Measurements from ENCODE around the gene ZKSCAN1.
"Not testable (repeated sequence)": the region's sequence is repeated elsewhere in the genome, so short reads cannot be mapped to it uniquely, and the experiment has no call there.

The ZKSCAN1 gene

DNA sequence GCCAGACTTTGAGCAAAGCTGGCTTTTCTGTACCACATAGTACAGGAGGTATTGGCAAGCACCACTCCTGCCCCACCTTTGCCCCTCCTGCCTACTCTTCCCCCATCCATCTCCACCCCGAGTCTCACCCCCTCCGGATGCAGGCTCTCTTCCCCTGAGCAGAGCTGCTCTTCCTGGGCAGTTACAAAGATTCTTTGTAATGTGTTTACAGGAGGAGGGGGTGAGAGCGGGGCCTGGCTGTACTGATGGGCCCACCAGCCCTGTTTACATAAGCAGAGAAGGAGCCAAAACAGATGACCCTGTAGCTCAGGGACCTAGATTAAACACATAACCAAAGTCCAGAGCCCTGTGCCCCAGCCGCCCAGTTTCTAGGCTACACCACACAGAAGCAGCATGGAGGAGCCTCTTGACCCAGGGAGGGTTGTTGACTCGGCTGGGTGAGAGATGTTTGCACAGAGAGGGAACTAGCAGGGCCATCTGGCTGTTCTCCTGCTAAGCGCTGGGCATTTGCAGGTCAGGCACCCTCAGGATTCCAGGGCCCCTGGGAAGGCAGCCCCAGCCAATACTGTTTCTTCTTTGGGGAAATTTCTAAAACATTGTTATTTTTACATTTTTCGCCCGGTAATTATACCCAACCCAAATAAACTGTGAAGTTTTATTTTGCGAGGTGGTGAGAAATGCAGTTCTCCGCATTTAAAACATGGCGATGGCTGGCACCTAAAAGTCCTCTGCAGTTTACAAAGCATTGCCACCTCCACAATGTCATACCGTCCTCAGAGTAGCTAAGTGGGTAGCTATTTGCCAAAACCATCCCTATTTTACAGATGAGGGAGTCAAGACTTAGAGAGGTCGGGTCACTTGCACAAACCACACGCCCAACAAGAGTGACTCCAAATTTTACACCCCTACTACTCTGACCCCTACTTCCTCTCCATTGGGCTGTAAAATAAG lies 11.4 kb upstream of the ZKSCAN1 start:
- DNase-seq (ENCODE audit: low read depth in 2 of 2), result no peak

- DNase-seq (ENCODE audit: low read depth in 2 of 2), result no peak
Observed at GRCh38 chr7:100007887-100008286, 7.5 kb upstream of the ZKSCAN1 start.

GRCh38 chr7:100008525-100008924 lies 6.9 kb upstream of the ZKSCAN1 start:
- no peak for DNase-seq (ENCODE audit: low read depth in 2 of 2)

DNA sequence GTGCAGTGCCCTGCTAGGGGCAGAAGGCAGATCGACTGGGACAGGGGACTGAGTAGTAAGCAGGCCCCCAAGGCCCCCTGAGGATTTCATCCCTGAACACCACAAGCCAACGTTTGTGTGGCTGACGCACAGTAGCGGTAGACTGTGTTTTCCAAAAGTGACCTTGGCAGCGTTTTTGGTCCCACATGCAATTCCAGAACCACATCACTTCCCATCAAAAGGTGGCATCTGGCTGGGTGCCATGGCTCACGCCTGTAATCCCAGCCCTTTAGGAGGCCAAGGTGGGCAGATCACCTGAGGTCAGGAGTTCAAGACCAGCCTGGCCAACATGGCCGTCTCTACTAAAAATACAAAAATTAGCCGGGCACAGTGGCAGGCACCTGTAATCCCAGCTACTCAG lies 5.4 kb upstream of the ZKSCAN1 start:
- not testable (repeated sequence) for DNase-seq (ENCODE audit: low read depth in 2 of 2)

DNA sequence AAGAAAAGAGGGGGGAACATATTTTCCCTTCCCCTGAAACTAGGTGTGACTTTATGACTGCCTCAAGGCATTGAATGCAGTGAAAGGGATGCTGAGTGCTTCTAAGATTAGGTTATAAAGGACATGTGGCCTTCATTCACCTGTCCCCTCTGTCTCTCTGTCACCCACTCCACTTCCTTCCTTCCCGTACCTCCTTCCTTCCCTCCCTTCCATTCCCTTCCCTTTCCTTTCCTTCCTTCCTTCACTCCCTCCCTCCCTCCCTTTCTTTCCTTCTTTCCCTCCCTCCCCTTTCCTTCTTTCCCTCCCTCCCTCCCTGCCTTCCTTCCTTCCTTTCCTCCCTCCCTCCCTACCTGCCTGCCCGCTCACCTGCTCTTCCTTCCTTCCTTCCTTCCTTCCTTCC lies 4.5 kb upstream of the ZKSCAN1 start:
- no peak for DNase-seq (ENCODE audit: low read depth in 2 of 2)

DNA sequence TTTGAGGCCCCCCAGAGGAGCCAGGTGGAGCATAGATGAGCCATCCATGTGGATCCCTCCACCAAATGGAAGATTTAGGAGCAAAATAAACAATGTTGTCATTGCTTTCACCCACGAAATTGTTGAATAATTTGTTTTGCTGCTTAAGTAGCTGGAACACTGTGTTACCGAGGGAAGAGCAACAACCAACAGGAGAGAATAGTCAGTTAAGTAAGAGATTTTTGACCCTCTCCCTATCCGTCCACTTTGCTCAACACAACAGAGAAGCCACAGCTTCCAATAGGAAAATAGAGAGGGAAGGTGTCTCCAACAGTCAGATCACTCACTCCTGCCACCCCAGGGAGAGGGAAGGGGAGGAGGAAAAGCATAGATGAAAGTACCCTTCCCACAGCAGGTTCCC lies 3.9 kb upstream of the ZKSCAN1 start:
- DNase-seq (ENCODE audit: low read depth in 2 of 2), result no peak

- DNase-seq (ENCODE audit: low read depth in 2 of 2), result not testable (repeated sequence)
Observed at GRCh38 chr7:100012385-100013327, 2.7 kb upstream of the ZKSCAN1 start.

GRCh38 chr7:100013328-100013676 lies 2.1 kb upstream of the ZKSCAN1 start:
- DNase-seq (ENCODE audit: low read depth in 2 of 2), result peak in 1 of 2 donors; percentile 12

- DNase-seq (ENCODE audit: low read depth in 2 of 2), result no peak
Observed at GRCh38 chr7:100016215-100016901, 962 bp downstream of the ZKSCAN1 start.

- DNase-seq (ENCODE audit: low read depth in 2 of 2), result no peak
Observed at GRCh38 chr7:100017300-100017699, 1.9 kb downstream of the ZKSCAN1 start.

DNA sequence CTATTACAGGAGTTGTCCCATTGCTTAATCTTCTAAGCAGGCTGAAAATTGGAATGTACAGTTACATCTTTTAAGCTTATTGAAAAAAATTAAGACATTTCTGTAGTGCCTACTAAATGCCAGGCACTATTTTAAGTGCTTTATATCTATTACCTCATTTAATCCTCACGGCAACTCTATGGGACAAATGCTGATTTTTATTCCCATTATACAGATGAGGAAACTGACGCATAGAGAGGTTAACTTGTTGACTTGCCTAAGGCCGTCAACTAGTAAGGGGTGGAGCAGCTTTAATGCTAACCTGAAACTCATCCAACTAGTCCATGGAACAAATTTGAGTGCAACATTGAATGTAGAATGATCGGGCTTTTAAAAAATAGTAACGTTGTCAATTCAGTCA lies 2.5 kb downstream of the ZKSCAN1 start:
- DNase-seq (ENCODE audit: low read depth in 2 of 2), result no peak

DNA sequence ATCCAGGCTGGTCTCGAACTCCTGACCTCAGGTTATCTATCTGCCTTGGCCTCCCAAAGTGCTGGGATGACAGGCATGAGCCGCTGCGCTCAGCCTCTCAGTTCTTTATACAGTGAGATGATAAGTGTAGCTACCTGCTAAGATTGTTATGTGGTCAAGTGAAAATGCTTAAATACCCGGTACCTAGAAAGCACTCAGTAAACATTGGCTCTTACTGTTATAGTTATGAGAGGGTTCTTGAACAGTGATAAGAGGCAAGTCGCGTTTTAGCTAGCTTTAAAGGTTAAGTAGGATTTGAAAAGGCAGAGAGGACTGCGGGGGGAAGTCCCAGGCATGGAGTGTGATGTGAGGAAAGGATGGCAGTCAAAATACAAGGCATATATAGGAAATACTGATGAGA lies 4.5 kb downstream of the ZKSCAN1 start:
- no peak for DNase-seq (ENCODE audit: low read depth in 2 of 2)

- no peak for DNase-seq (ENCODE audit: low read depth in 2 of 2)
Observed at GRCh38 chr7:100021297-100021696, 5.9 kb downstream of the ZKSCAN1 start.

- DNase-seq (ENCODE audit: low read depth in 2 of 2), result no peak
Observed at GRCh38 chr7:100022621-100023020, 7.2 kb downstream of the ZKSCAN1 start.

DNA sequence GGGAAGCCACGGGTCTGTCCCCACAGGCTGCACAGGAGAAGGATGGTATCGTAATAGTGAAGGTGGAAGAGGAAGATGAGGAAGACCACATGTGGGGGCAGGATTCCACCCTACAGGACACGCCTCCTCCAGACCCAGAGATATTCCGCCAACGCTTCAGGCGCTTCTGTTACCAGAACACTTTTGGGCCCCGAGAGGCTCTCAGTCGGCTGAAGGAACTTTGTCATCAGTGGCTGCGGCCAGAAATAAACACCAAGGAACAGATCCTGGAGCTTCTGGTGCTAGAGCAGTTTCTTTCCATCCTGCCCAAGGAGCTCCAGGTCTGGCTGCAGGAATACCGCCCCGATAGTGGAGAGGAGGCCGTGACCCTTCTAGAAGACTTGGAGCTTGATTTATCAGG lies 8.1 kb downstream of the ZKSCAN1 start:
- DNase-seq (ENCODE audit: low read depth in 2 of 2), result no peak

DNA sequence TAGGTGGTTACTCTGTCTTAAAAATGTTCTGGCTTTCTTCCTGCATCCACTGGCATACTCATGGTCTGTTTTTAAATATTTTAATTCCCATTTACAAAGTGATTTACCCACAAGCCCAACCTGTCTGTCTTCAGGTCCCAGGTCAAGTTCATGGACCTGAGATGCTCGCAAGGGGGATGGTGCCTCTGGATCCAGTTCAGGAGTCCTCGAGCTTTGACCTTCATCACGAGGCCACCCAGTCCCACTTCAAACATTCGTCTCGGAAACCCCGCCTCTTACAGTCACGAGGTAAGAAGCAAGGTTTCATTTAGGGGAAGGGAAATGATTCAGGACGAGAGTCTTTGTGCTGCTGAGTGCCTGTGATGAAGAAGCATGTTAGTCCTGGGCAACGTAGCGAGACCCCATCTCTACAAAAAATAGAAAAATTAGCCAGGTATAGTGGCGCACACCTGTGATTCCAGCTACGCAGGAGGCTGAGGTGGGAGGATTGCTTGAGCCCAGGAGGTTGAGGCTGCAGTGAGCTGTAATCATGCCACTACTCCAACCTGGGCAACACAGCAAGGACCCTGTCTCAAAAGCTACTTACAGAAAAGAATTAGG lies 8.7 kb downstream of the ZKSCAN1 start:
- DNase-seq (ENCODE audit: low read depth in 2 of 2), result no peak

DNA sequence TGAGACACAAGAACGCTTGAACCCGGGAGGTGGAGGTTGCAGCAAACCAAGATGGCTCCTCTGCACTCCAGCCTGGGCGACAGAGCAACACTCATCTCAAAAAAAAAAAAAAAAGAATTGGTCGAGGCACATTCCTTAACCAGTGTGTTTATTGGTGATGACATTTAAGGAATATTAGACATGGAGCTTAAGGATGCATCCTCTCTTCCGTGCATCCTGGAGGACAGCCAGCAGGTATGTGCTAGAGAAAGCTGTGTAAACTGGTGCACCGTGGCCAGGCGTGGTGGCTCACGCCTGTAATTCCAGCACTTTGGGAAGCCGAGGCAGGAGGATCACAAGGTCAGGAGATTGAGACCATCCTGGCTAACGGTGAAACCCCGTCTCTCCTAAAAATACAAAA lies 11.8 kb downstream of the ZKSCAN1 start:
- DNase-seq (ENCODE audit: low read depth in 2 of 2), result no peak

- DNase-seq (ENCODE audit: low read depth in 2 of 2), result no peak
Observed at GRCh38 chr7:100029596-100029995, 14.2 kb downstream of the ZKSCAN1 start.

DNA sequence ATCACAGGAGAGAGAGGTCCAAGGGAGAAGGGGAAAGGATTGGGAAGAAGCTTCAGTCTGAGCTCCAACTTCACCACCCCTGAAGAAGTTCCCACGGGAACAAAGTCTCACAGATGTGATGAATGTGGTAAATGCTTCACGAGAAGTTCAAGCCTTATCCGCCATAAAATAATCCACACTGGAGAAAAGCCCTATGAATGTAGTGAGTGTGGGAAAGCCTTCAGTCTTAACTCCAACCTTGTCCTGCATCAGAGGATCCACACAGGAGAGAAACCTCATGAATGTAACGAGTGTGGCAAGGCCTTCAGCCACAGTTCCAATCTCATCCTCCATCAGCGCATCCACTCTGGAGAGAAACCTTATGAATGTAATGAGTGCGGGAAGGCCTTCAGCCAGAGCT lies 18.1 kb downstream of the ZKSCAN1 start:
- no peak for DNase-seq (ENCODE audit: low read depth in 2 of 2)

DNA sequence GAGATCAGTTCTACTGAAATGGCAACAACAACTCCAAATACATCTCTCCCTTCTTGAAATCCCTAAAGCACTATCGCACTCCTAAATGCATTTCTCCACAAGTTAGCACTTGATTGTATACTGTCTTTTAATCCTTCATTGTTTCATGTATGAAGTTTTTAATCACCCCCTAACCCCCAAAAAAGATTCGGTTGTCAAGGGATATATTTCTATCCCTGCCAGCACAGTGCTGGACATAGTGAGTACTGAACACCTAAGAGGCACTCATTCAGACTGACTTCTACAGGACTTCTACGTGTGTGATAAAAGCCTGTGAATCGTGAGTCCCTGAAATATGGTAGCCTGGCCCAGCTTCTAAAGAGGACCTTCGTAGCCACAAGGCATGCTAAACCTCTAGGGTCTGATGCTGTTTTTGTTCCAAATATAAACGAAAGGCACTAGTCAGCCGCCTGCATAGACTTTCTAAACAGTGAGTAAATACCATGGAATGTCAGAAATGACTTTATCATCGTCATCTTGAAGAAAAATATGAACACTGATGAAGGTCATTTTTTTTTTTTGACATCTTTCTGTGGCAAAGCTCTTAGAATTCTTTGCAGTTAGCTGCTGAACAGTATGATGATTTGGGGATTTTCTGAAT lies 19.6 kb downstream of the ZKSCAN1 start:
- no peak for DNase-seq (ENCODE audit: low read depth in 2 of 2)

DNA sequence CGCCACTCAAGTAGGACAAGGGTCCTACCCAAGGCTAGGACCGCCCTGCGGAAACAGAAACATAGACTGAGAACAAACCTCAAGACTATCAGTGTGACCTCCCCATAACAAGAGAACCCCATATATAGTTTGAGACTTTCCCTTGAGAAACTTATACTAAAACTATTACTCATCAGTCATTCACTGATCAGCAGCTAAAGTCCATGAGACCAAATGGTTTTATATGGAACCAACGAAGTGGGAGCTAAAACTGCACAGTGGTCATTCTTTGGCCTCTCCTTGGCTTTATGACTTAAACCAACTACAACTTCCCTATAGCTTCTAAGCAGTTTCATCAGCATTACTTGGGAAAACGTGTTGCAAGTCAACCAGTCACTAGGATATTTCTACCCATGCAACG lies 20.5 kb downstream of the ZKSCAN1 start:
- no peak for DNase-seq (ENCODE audit: low read depth in 2 of 2)

Data from stimulated activated CD8-positive, alpha-beta memory T cell treated with anti-CD3 and anti-CD28 coated beads, Interleukin-7, amount 100 ng/mL, for 4 hours (primary cell).